NCI-H748 (cell line): ENCODE data around the gene MT1A.

Source experiments
- DNase-seq: peaks from one replicate; lab custom pipeline; 2025; ENCODE audit not compliant: unreplicated experiment; lab: John Stamatoyannopoulos, UW

Gene MT1A

GRCh38 chr16:56675685-56676210, 37.3 kb downstream of the MT1A start:
- no peak for DNase-seq

- no peak for DNase-seq
Measured at GRCh38 chr16:56677474-56677873, 39.0 kb downstream of the MT1A start.

- no peak for DNase-seq
Measured at GRCh38 chr16:56679078-56679730, 40.7 kb downstream of the MT1A start.

GRCh38 chr16:56679818-56680217, 41.4 kb downstream of the MT1A start:
- DNase-seq = no peak

GRCh38 chr16:56681939-56682702, 43.7 kb downstream of the MT1A start, which contains the start of gene MT1X:
MT1X (plus strand) TSS chr16:56682470; CDS start chr16:56682541, 71 bp downstream.
- peak; percentile 83 for DNase-seq

- DNase-seq = no peak
Measured at GRCh38 chr16:56682703-56683397, 44.4 kb downstream of the MT1A start.

GRCh38 chr16:56683424-56684172, 45.1 kb downstream of the MT1A start:
- no peak for DNase-seq

- no peak for DNase-seq
Measured at GRCh38 chr16:56684256-56684925, 45.9 kb downstream of the MT1A start.

GRCh38 chr16:56684926-56685590, 46.6 kb downstream of the MT1A start:
- no peak for DNase-seq

- DNase-seq = no peak
Measured at GRCh38 chr16:56686758-56687157, 48.3 kb downstream of the MT1A start.

- DNase-seq = no peak
Measured at GRCh38 chr16:56688762-56689161, 50.3 kb downstream of the MT1A start.

GRCh38 chr16:56689171-56689570, 50.7 kb downstream of the MT1A start:
- DNase-seq = no peak
